Measurements from ENCODE around the gene LCP2.

- TF ChIP-seq ESRRA (IDR thresholded peaks at IDR 0.05; ENCODE audit: borderline replicate concordance, low read length): no peak
- TF ChIP-seq EP300 (IDR thresholded peaks at IDR 0.05): no peak
- no peak for TF ChIP-seq CTCF (IDR thresholded peaks at IDR 0.05)
- no peak for TF ChIP-seq CHD4 (IDR thresholded peaks at IDR 0.05; ENCODE audit: borderline replicate concordance)
- no peak for TF ChIP-seq JUN (IDR thresholded peaks at IDR 0.05)
- no peak for TF ChIP-seq MYC (IDR thresholded peaks at IDR 0.05; ENCODE audit: borderline replicate concordance, low read length)
- TF ChIP-seq RNF2 (IDR thresholded peaks at IDR 0.05; ENCODE audit: borderline replicate concordance, low read depth): no peak
- TF ChIP-seq HMGXB4 (CRISPR knock-in tag; IDR thresholded peaks at IDR 0.05; ENCODE audit: borderline replicate concordance): no peak
- TF ChIP-seq KDM1A (IDR thresholded peaks at IDR 0.05; ENCODE audit: low read depth): no peak
- TF ChIP-seq ELK1 (IDR thresholded peaks at IDR 0.05; ENCODE audit: low read depth, low read length): no peak
- TF ChIP-seq NR3C1 (IDR thresholded peaks at IDR 0.05): no peak
- no peak for TF ChIP-seq MAX (IDR thresholded peaks at IDR 0.05)
- no peak for TF ChIP-seq PBX3 (IDR thresholded peaks at IDR 0.05)
Measured at GRCh38 chr5:170308686-170309085, 11.1 kb upstream of the LCP2 start.

Measured in A549 (cell line).